ENCODE data around the gene SLC12A8. TPM values are rescaled to one million over a fixed set of nuclear protein-coding genes. Genes with fewer than 3 reads are reported as not detected.

The SLC12A8 gene
- total RNA-seq, 2 experiments from 2014 or later, result 0.36 to 0.38 TPM

DNA sequence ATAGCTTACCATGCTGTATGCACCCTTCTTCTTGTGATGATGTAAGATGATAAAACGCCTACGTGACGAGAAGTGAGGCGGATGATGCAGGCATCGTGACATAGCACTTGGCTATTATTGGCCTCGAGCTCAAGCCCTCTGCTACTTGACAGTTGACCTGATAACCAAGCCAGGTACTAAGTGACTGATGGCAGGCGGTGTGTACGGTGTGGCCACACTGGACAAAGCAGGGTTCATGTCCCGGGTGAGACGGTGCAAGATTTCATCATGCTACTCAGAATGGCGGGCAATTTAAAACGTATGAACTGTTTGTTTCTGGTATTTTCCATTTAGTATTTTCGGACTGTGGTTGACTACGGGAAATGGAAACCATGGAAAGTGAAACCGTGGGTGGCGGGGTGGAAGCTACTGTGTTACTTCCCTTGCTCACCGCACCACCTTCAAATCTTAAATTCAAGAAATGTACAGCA is 57.7 kb downstream of the SLC12A8 start:
- intact Hi-C loops (cut with DNase I, micrococcal nuclease), result loop anchor here (5.0 to 10.0 kb wide), 2 partner anchors 220 to 282 kb away; partner anchors contain the start of gene ZNF148 (in 1 of the 2)
- no peaks in the 10 kb centered on the region for H3K27me3 Mint-ChIP-seq
- Histone ChIP-seq H3K4me1 (ENCODE audit: insufficient read depth, low read length) (peaks cover 8% of the 10 kb centered on the region), H3K4me3 (ENCODE audit: low read length) (peak overlapping the region; percentile 35), H3K27me3 (ENCODE audit: control insufficient read depth in 1 of 2, insufficient read depth in 2 of 2, low read length in 2 of 2) (no peaks in the 10 kb centered on the region), H3K27ac (ENCODE audit: low read depth in 1 of 2, low read length in 2 of 2) (no peak overlapping the region), H3K36me3 (ENCODE audit: insufficient read depth, low read length) (no peaks in the 10 kb centered on the region), H3K9me3 (ENCODE audit: control insufficient read depth in 1 of 2, insufficient read depth in 1 of 2, low read length in 2 of 2) (no peaks in the 10 kb centered on the region)
- CTCF ChIA-PET, result no interaction called here
- H3K36me3 Mint-ChIP-seq (ENCODE audit: low read depth), result no peaks in the 10 kb centered on the region
- H3K27ac Mint-ChIP-seq, result no peak overlapping the region
- POLR2A ChIA-PET, result no interaction called here
- H3K4me3 Mint-ChIP-seq, result peak overlapping the region; percentile 57
- ATAC-seq (ENCODE audit: poor library complexity), result no peak
- H3K9me3 Mint-ChIP-seq, result no peaks in the 10 kb centered on the region
- H3K4me1 Mint-ChIP-seq (ENCODE audit: low read depth), result peaks cover 8% of the 10 kb centered on the region
- DNase-seq, result peak in 3 of 14 experiments; percentile 47 to 52 (median 51)
- TF ChIP-seq, protein P1, sequence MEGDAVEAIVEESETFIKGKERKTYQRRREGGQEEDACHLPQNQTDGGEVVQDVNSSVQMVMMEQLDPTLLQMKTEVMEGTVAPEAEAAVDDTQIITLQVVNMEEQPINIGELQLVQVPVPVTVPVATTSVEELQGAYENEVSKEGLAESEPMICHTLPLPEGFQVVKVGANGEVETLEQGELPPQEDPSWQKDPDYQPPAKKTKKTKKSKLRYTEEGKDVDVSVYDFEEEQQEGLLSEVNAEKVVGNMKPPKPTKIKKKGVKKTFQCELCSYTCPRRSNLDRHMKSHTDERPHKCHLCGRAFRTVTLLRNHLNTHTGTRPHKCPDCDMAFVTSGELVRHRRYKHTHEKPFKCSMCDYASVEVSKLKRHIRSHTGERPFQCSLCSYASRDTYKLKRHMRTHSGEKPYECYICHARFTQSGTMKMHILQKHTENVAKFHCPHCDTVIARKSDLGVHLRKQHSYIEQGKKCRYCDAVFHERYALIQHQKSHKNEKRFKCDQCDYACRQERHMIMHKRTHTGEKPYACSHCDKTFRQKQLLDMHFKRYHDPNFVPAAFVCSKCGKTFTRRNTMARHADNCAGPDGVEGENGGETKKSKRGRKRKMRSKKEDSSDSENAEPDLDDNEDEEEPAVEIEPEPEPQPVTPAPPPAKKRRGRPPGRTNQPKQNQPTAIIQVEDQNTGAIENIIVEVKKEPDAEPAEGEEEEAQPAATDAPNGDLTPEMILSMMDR (IDR thresholded peaks at IDR 0.05), result no peak

DNA sequence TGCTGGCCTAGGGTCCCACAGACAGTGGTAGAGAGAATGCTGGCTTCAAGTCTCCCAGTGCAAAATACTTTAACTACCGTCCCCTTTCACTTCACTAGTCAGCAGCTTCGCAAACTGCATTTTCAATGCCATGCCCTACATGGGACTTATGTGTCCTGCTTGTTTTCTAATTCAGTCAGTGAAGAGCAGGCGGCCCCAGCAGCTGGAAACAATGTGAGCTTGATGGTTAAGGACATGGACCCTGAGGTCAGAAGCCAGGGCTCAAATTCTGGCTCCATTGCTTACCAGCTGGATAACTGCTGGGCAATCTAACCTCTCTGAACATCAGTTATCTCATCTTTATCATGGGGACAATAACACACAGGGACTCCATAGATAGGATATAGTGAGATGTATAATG is 58.4 kb downstream of the SLC12A8 start:
- no peak overlapping the region for H3K4me3 ChIP-seq (ENCODE audit: low read length)
- H3K27me3 ChIP-seq (ENCODE audit: control insufficient read depth in 1 of 2, insufficient read depth in 2 of 2, low read length in 2 of 2), result no peaks in the 10 kb centered on the region
- H3K4me3 Mint-ChIP-seq, result no peak overlapping the region
- H3K4me1 ChIP-seq (ENCODE audit: insufficient read depth, low read length), result peaks cover 8% of the 10 kb centered on the region
- intact Hi-C loops (cut with DNase I, micrococcal nuclease), result loop anchor here (5.0 to 10.0 kb wide), 2 partner anchors 221 to 283 kb away; partner anchors contain the start of gene ZNF148 (in 1 of the 2)
- no peaks in the 10 kb centered on the region for H3K9me3 Mint-ChIP-seq
- H3K36me3 ChIP-seq (ENCODE audit: insufficient read depth, low read length), result no peaks in the 10 kb centered on the region
- ChIA-PET CTCF (no interaction called here), POLR2A (no interaction called here)
- H3K4me1 Mint-ChIP-seq (ENCODE audit: low read depth), result peaks cover 8% of the 10 kb centered on the region
- no peak overlapping the region for H3K27ac Mint-ChIP-seq
- ATAC-seq (ENCODE audit: poor library complexity), result no peak
- no peaks in the 10 kb centered on the region for H3K27me3 Mint-ChIP-seq
- no peak overlapping the region for H3K27ac ChIP-seq (ENCODE audit: low read depth in 1 of 2, low read length in 2 of 2)
- TF ChIP-seq, protein P1 (IDR thresholded peaks at IDR 0.05), result no peak
- H3K9me3 ChIP-seq (ENCODE audit: control insufficient read depth in 1 of 2, insufficient read depth in 1 of 2, low read length in 2 of 2), result no peaks in the 10 kb centered on the region
- DNase-seq, result no peak
- no peaks in the 10 kb centered on the region for H3K36me3 Mint-ChIP-seq (ENCODE audit: low read depth)

DNA sequence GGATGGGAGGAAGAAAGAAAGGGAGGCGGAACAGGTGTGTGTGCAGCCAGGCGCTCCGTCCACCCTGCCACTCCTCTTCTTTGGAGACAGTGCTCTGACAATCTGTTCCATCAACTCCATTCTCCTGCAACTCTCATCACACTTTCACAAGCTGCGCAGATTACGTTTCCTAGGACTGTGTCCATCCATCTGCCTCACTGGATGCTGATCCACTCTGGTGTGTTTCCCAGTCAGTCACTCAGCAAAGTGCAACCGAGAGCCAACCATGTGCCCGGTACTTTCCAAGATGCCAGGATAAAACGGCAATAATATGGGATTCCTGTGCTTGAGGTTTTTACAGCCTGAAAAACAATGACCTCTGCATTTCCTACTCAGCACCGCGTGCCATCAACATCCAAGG is 59.6 kb downstream of the SLC12A8 start:
- TF ChIP-seq, protein P1 (IDR thresholded peaks at IDR 0.05), result no peak
- no peak overlapping the region for H3K4me3 Mint-ChIP-seq
- POLR2A ChIA-PET, result no interaction called here
- ATAC-seq (ENCODE audit: poor library complexity) (no peak), DNase-seq (no peak)
- H3K36me3 Mint-ChIP-seq (ENCODE audit: low read depth), result no peaks in the 10 kb centered on the region
- H3K27ac Mint-ChIP-seq, result no peak overlapping the region
- no peaks in the 10 kb centered on the region for H3K9me3 Mint-ChIP-seq
- CTCF ChIA-PET, result no interaction called here
- no peak overlapping the region for H3K27ac ChIP-seq (ENCODE audit: low read depth in 1 of 2, low read length in 2 of 2)
- peaks cover 16% of the 10 kb centered on the region for H3K4me1 ChIP-seq (ENCODE audit: insufficient read depth, low read length)
- no peaks in the 10 kb centered on the region for H3K27me3 Mint-ChIP-seq
- no peak overlapping the region for H3K4me3 ChIP-seq (ENCODE audit: low read length)
- H3K27me3 ChIP-seq (ENCODE audit: control insufficient read depth in 1 of 2, insufficient read depth in 2 of 2, low read length in 2 of 2), result no peaks in the 10 kb centered on the region
- H3K4me1 Mint-ChIP-seq (ENCODE audit: low read depth), result peaks cover 8% of the 10 kb centered on the region
- intact Hi-C loops (cut with DNase I, micrococcal nuclease), result loop anchor here (5.0 to 10.0 kb wide), 2 partner anchors 222 to 284 kb away; partner anchors contain the start of gene ZNF148 (in 1 of the 2)
- H3K36me3 ChIP-seq (ENCODE audit: insufficient read depth, low read length), result no peaks in the 10 kb centered on the region
- H3K9me3 ChIP-seq (ENCODE audit: control insufficient read depth in 1 of 2, insufficient read depth in 1 of 2, low read length in 2 of 2), result no peaks in the 10 kb centered on the region

Measured in CD4-positive, alpha-beta T cell (primary cell).